Effector CD4-positive, alpha-beta T cell (primary cell): Measurements from ENCODE around the gene AZI2.

Experiments
- DNase-seq: peaks from one replicate; pipeline ENCODE4 v3.0.0-alpha.2; 2020
- total RNA-seq: gene quantifications from one replicate; lab custom pipeline; 2026; lab: John Stamatoyannopoulos, UW

AZI2 gene
- 37.3 reads per million, percentile 61 among the genes with 10 or more reads in this experiment for total RNA-seq

DNA sequence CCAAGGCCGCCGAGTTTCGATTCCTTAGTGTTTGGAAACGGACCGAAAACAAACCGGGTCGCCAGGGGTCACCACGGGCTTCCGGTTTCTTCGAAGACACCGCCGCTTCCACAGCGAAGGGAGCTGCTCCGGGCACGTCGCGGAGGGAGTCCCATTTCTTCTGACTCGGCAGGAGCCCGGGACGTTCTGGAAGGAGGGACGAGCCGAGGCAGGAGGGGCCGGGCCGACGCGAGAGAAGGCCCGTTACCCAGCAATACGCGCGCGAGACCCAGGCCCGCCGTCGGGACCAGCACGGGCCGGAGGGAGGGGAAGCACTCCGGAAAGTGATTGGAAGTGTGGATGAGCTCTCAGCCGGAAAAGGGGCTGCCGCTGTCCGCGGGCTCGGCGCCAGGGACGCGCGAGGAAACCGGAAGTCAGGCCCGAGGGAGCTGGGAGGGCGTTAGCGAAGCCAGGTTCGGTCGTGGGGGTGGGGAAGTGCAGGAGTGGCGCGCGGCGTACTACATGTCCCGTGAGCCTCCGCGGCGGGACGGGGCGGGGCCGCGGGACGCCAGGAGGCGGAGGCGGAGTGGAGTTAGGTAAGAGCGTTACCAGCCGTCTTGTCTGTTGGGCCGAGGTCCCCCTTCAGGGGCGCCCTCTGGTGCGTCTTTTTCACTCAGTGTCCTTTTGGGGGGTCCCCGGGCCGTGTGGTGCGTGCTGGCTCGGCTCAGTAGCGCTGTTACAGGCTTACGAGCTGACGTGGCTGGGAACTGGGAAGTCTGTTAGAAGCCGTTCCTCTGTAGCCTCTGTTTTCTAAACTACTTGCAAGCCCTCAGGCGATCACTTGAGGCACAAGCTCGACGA, at the start of gene AZI2, which contains the start of gene ZCWPW2:
Gene AZI2, minus strand, starts transcription at position 196 of the 840 bp plus-strand sequence. CDS start 8,207 bp downstream, outside the sequence.
Gene ZCWPW2, plus strand, starts transcription at position 93 of the 840 bp plus-strand sequence. CDS start 64,348 bp downstream, outside the sequence.
- peak; percentile 88 for DNase-seq

GRCh38 chr3:28388978-28389377, 40.4 kb upstream of the AZI2 start:
- no peak for DNase-seq

- DNase-seq: no peak
These were observed 37.4 kb upstream of the AZI2 start for GRCh38 chr3:28386049-28386448.

GRCh38 chr3:28376424-28376823, 27.8 kb upstream of the AZI2 start:
- no peak for DNase-seq

DNA sequence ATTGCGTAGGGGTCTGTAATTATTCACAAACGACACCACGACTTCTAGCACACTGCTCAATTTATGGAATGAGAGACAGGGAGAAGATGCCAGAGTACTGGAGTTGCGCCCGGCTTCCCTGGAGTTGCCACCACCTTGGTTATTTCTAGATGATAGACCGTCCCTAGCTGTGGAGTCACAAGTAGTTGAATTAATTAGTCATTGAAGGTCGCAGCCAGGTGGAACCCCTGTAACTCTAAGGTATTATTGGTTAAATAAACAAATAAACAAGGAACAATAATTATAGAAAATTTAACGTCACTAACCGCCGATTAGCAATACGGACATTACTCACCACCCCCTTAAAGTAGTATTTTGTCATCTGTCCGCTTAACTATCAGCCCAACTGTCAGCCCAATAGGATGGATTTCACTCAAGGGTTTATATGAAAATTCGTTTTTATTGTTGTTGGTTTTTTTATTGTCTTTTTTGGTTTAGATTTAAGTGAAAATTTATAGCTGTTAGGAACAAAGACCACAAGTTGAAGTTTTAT, 911 bp upstream of the AZI2 start:
- DNase-seq: no peak

DNA sequence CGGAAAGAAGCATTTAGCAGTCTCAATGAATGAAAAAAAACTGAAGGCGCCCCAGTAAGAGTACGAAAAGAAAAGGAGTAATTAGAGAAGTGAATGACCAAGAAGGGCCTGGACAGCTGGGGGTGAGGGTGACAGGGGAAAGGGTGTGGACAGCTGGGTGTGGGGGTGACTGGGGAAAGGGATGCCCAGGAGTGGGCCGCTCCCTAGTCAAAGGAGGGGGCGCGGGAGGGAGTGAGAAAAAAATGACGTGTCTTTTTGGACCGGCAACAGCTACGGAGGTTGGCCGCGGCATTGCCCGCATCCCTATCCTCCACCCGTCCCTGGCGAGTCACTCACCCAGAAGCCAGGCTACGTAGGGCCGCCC, 377 bp downstream of the AZI2 start:
- DNase-seq: no peak

DNA sequence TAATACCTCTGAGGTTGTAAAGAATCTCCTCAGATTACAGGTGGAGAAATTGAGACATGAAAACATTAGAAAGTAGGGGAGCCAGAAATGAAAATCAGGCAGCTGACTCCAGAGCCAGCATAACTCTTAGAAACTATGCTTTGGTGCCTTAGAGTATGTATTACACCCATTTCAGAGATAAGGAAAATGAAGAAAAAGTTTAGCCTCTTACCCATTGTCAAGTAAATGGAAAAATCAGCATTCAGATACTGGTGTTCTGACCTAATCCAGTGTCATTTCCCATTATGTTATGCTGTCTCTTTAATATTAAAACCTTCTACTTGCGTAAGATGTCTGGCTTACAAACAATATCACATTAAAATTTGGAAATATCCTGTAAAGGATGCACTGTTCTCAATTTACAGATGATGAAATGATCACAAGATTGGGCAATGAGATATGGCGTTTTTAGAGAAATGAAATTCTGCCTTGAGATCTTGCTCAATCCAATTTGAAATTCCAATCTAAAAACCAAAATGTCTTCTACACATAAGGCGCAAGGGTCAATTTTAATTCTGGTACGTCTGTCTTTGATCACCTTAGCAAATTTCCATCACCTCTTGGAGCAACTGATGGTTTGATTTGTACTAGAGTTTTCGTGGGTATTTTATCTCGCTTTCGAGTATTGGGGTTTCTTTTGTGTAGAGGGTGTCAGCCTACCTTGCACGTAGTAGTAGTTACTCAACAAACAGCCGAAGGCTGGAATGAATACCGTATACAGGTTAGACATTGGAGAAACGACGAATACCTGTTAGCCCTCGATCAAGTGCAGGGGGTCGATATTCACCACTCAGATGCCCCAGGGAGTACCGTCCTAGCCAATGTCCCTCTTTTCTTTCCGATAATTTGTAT, 1.0 kb downstream of the AZI2 start:
- DNase-seq: peak; percentile 3

DNA sequence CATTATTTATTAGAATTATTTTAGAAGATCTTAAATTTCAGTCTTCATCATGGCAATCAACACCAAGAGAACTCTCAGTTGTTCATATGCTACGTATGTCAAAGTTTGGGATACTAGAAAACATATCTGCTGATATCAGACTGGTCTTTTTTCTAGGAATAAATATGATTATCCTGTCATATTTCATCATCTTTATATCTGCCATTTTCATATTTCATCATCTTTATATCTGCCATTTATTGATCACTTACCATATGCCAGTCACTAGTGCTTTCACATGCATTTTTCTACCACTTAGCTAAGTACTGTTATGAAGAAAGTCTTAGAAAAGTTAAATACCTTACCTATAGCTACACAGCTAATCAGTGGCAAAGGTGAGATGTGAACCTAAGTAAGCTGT, 2.9 kb downstream of the AZI2 start:
- no peak for DNase-seq

- DNase-seq: no peak
These were observed 5.5 kb downstream of the AZI2 start for GRCh38 chr3:28343144-28343543.

GRCh38 chr3:28337230-28337629, 11.4 kb downstream of the AZI2 start:
- no peak for DNase-seq

GRCh38 chr3:28335246-28335645, 13.4 kb downstream of the AZI2 start:
- DNase-seq: no peak

GRCh38 chr3:28334552-28334951, 14.1 kb downstream of the AZI2 start:
- no peak for DNase-seq

- no peak for DNase-seq
These were observed 20.2 kb downstream of the AZI2 start for GRCh38 chr3:28328188-28329151.

DNA sequence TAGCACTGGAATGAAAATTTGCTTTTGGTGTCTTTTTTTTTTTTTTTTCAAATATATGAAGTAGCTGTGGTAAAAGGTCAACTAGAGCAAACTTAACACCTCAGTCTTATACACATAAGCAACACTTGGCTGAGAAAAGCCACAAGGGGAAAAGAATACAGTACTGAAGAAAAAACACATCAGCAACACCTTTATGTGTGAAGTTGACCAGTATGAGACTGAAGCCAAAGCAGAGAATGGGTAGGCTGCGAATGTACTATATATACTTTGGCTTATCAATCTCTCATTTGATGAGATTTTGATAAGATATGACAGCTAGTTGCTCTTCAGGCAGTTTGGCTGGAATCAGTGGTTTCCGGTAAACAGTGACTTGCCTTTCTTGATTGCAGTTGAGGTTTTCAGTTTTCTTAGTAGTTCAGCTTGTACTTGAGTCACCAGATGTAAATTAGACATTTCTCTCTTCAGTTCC, 22.1 kb downstream of the AZI2 start:
- DNase-seq: peak; percentile 4

- DNase-seq: no peak
These were observed 26.2 kb downstream of the AZI2 start for GRCh38 chr3:28322464-28322863.

GRCh38 chr3:28320981-28321380, 27.6 kb downstream of the AZI2 start:
- DNase-seq: no peak

DNA sequence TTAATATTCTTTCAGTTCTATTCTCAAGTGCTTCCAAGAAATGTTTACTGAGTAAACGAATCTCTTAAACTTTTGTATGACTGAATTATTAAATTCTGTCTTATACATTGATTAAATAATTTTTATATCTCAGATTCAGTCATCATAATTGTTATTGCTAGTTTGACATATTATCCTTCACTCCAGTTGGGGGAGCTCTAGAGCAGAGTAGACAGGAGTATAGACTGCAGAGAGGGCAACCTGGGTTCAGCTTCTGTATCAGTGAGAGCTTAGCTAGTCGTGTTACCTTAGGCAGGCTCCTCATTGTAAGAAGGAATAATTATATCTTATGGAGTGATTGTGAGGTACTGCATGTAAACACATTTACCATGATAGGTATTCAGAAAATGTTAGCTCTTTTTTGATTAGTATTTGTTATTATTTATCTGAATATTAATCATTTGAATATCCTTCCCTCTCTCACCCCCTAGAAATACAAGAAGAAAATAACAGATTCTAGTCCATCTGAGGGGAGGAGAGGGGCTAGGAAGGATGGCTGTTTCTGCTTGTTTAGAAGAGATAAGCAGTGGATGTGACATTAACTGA, 31.1 kb downstream of the AZI2 start:
- DNase-seq: peak; percentile 8

- DNase-seq: no peak
These were observed 32.4 kb downstream of the AZI2 start for GRCh38 chr3:28316226-28316625.

- DNase-seq: no peak
These were observed 32.9 kb downstream of the AZI2 start for GRCh38 chr3:28315711-28316110.

DNA sequence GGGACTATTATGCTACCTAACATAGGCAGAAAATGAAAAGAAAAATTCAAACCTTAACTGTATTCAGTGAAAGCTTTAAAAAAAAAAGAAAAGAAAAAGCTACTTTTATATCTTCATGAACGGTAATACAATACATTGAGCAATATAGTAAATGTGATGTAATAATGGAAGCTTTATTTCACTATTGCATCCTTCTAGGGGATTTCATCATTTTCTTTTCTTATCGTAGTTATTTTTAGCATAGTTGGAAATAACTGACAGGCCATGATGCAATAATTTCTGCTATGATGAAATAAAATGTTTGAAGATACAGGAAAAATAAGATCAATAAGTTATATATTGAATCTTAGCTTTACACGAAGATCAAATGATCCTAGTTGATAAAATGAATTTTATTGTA, 40.4 kb downstream of the AZI2 start:
- DNase-seq: no peak

GRCh38 chr3:28301688-28302087, 46.9 kb downstream of the AZI2 start:
- no peak for DNase-seq
